IMR-90 (cell line): ENCODE results near the gene MARS1. TPM values are rescaled to one million over a fixed set of nuclear protein-coding genes. Genes with fewer than 3 reads are reported as not detected.
"Not testable (repeated sequence)": the region's sequence is repeated elsewhere in the genome, so short reads cannot be mapped to it uniquely, and the experiment has no call there.

Source experiments
- ATAC-seq: fragments of 200-7000 bp; cut with Tn5 transposase; 2 replicates; pipeline ENCODE4 v1.9.1; 2020; ENCODE audit warnings: low read depth, mild to moderate bottlenecking, moderate library complexity
- BruUV-seq: library from RNA; stranded (reverse); fragments of 400-500 nt; replicated peaks from 2 replicates; lab custom pipeline; 2021; lab: Mats Ljungman, UMichigan
- CTCF ChIA-PET: fragments of 300-600 bp; formaldehyde crosslinking; extraction: SDS; loops from one replicate; lab custom pipeline; 2021; ENCODE audit warnings: antibody characterized with exemption; lab: Yijun Ruan, JAX
- POLR2A ChIA-PET: fragments of 300-600 bp; sonication (Branson Sonifier 250); formaldehyde crosslinking; loops from one replicate; lab custom pipeline; 2022; ENCODE audit warnings: antibody characterized with exemption; ENCODE audit not compliant: unreplicated experiment; lab: Charles Lee
- DNase-seq: peaks from one replicate; pipeline ENCODE4 v3.0.0; 2013
- H2AFZ ChIP-seq: replicated peaks from 2 replicates; pipeline ENCODE3; 2013; ENCODE audit warnings: low read length, mild to moderate bottlenecking; ENCODE audit not compliant: poor library complexity
- H2AK5ac ChIP-seq: 2 replicates; pipeline ENCODE4 v1.6.1; 2013; ENCODE audit warnings: low read depth, low read length, inconsistent platforms
- H2AK9ac ChIP-seq: replicated peaks from 2 replicates; pipeline ENCODE3; 2013; ENCODE audit warnings: mild to moderate bottlenecking, low read depth, low read length, moderate library complexity; ENCODE audit not compliant: poor library complexity
- H2BK120ac ChIP-seq: 2 replicates; pipeline ENCODE4 v1.6.1; 2013; ENCODE audit warnings: low read depth, low read length, inconsistent platforms
- H2BK15ac ChIP-seq: 3 replicates; pipeline ENCODE4 v1.6.1; 2013; ENCODE audit warnings: low read depth, low read length, inconsistent platforms
- H2BK20ac ChIP-seq: 2 replicates; pipeline ENCODE4 v1.6.1; 2013; ENCODE audit warnings: low read depth, mild to moderate bottlenecking, inconsistent platforms, low read length, moderate library complexity
- H2BK5ac ChIP-seq: 2 replicates; pipeline ENCODE4 v1.6.1; 2013; ENCODE audit warnings: mild to moderate bottlenecking, low read depth, low read length, inconsistent platforms; ENCODE audit not compliant: poor library complexity, severe bottlenecking
- H3K14ac ChIP-seq: replicated peaks from 2 replicates; pipeline ENCODE4 v1.6.1; 2013; ENCODE audit warnings: low read depth, low read length, inconsistent platforms
- H3K18ac ChIP-seq: 2 replicates; pipeline ENCODE4 v1.6.1; 2013; ENCODE audit warnings: low read depth, low read length, control low read depth
- H3K23ac ChIP-seq: 2 replicates; pipeline ENCODE4 v1.6.1; 2013; ENCODE audit warnings: low read depth, low read length, inconsistent platforms
- H3K27ac ChIP-seq: 2 replicates; pipeline ENCODE4 v1.5.1; 2013; ENCODE audit warnings: mild to moderate bottlenecking, control low read depth, low read length; ENCODE audit not compliant: insufficient read depth
- H3K27me3 ChIP-seq: 2 replicates; pipeline ENCODE4 v1.6.1; 2013; ENCODE audit warnings: low read length; ENCODE audit not compliant: control insufficient read depth, insufficient read depth
- H3K36me3 ChIP-seq: 2 replicates; pipeline ENCODE4 v1.6.1; 2013; ENCODE audit warnings: low read length, mixed read lengths; ENCODE audit not compliant: control insufficient read depth, insufficient read depth
- H3K4ac ChIP-seq: 2 replicates; pipeline ENCODE4 v1.6.1; 2013; ENCODE audit warnings: low read depth, low read length, inconsistent platforms
- H3K4me1 ChIP-seq: 2 replicates; pipeline ENCODE4 v1.6.1; 2013; ENCODE audit warnings: low read length, mixed read lengths; ENCODE audit not compliant: control insufficient read depth, insufficient read depth
- H3K4me2 ChIP-seq: 2 replicates; pipeline ENCODE4 v1.6.1; 2013; ENCODE audit warnings: low read depth, mild to moderate bottlenecking, control low read depth, low read length, moderate library complexity
- H3K4me3 ChIP-seq: 2 replicates; pipeline ENCODE4 v1.5.1; 2013; ENCODE audit warnings: low read depth, mild to moderate bottlenecking, control low read depth, low read length, moderate library complexity; ENCODE audit not compliant: insufficient read depth
- H3K56ac ChIP-seq: 2 replicates; pipeline ENCODE4 v1.6.1; 2013; ENCODE audit warnings: low read length, inconsistent platforms; ENCODE audit not compliant: insufficient read depth; ENCODE audit errors: extremely low read depth
- H3K79me1 ChIP-seq, 2 experiments: 2 replicates each; pipeline ENCODE4 v1.6.1; 2013; ENCODE audit warnings: low read length in 2 of 2, inconsistent platforms in 1 of 2, low read depth in 1 of 2
- H3K9ac ChIP-seq: 2 replicates; pipeline ENCODE4 v1.6.1; 2013; ENCODE audit warnings: low read depth, low read length, control low read depth
- H3K9me1 ChIP-seq: 2 replicates; pipeline ENCODE4 v1.6.1; 2013; ENCODE audit warnings: low read length, inconsistent platforms; ENCODE audit not compliant: insufficient read depth
- H3K9me3 ChIP-seq: 2 replicates; pipeline ENCODE4 v1.6.1; 2013; ENCODE audit warnings: low read length; ENCODE audit not compliant: control insufficient read depth, insufficient read depth
- H4K20me1 ChIP-seq: 2 replicates; pipeline ENCODE4 v1.6.1; 2013; ENCODE audit warnings: low read length, inconsistent platforms; ENCODE audit not compliant: insufficient read depth
- H4K5ac ChIP-seq: 2 replicates; pipeline ENCODE4 v1.6.1; 2013; ENCODE audit warnings: mild to moderate bottlenecking, low read depth, low read length, control low read depth
- H4K8ac ChIP-seq, 2 experiments: 2 replicates each; pipeline ENCODE4 v1.6.1; 2013; ENCODE audit warnings: low read depth in 2 of 2, low read length in 2 of 2, control low read depth in 1 of 2, inconsistent platforms in 1 of 2
- H4K91ac ChIP-seq: 2 replicates; pipeline ENCODE4 v1.6.1; 2013; ENCODE audit warnings: low read depth, low read length, inconsistent platforms; ENCODE audit not compliant: insufficient read depth
- WGBS, 2 experiments: methylation state at CpG; one replicate each; pipeline versions ENCODE4 v1.1.5 to v1.1.7; 2013; ENCODE audit warnings: missing lambda C conversion rate in 2 of 2; ENCODE audit not compliant: insufficient read length in 1 of 2; ENCODE audit errors: extremely low coverage in 2 of 2; 5-methylcytosine and 5-hydroxymethylcytosine counted together
- dilution Hi-C: fragments of 300-500 bp; cut with HindIII; formaldehyde crosslinking; loops from one replicate; pipeline ENCODE4 v1.14.3; 2018; ENCODE audit warnings: low sequenced_read_pairs; ENCODE audit not compliant: unreplicated experiment
- in situ Hi-C: fragments of 300-500 bp; cut with MboI; formaldehyde crosslinking; loops from 3 replicates; pipeline ENCODE4 v1.14.3; 2019; ENCODE audit warnings: low sequenced_read_pairs, inconsistent platforms, mixed read lengths
- intact Hi-C: fragments of 100-400 bp; cut with micrococcal nuclease; formaldehyde crosslinking; loops from 2 replicates; pipeline ENCODE4 v1.10.0; 2022
- polyA plus RNA-seq, 3 experiments: library from polyadenylated mRNA; depleted of rRNA; stranded (reverse); fragments of >200 nt; gene quantifications; 2 replicates each; pipeline ENCODE4 v1.2.3, GENCODE V29; 2012; ENCODE audit warnings: low replicate concordance in 1 of 3
- total RNA-seq: library from RNA; depleted of rRNA; stranded (reverse); fragments of >200 nt; gene quantifications from 2 replicates; pipeline ENCODE4 v1.2.3, GENCODE V29; 2012

Gene MARS1
- total and polyA plus RNA-seq, 2 of the 4 experiments (the other 2 are of a cell fraction): 156 to 164 TPM

- ATAC-seq, H4K91ac ChIP-seq, H3K9ac ChIP-seq, H2BK120ac ChIP-seq, H4K8ac ChIP-seq, H2AK5ac ChIP-seq, H3K56ac ChIP-seq, H3K4me2 ChIP-seq, dilution Hi-C loops, DNase-seq, BruUV-seq, H2AK9ac ChIP-seq, intact Hi-C loops, H4K5ac ChIP-seq, H3K4me1 ChIP-seq, H3K4ac ChIP-seq, H2BK15ac ChIP-seq, in situ Hi-C loops, H3K27ac ChIP-seq, H2BK5ac ChIP-seq, POLR2A ChIA-PET, H2AFZ ChIP-seq, H3K23ac ChIP-seq, H3K4me3 ChIP-seq, H3K9me3 ChIP-seq, H3K14ac ChIP-seq, H3K27me3 ChIP-seq, H2BK20ac ChIP-seq, CTCF ChIA-PET, H3K18ac ChIP-seq: not testable (repeated sequence)
- 98% methylated on average over 16 of the region's 48 CpGs; no CpG with 5 or more reads in 1 of the 2 experiments for WGBS, 2 experiments
- peaks cover 37% of the 10 kb centered on the region; the same call in 1 of the 2 replicates for H4K20me1 ChIP-seq
- peaks cover 12% of the 10 kb centered on the region for H3K9me1 ChIP-seq
- H3K36me3 ChIP-seq: peaks cover 45% of the 10 kb centered on the region
- H3K79me1 ChIP-seq: peaks cover 46 to 52% of the 10 kb centered on the region in 2 experiments
Observed at GRCh38 chr12:57495051-57495701, 7.3 kb downstream of the MARS1 start.
